ENCODE measurements around the gene RPTN.

The RPTN gene

GRCh38 chr1:152167835-152168534 lies 9.0 kb upstream of the RPTN start:
- H3K36me3 ChIP-seq (ENCODE audit: control insufficient read depth, insufficient read depth, low read length), result no peaks in the 10 kb centered on the region
- DNase-seq (ENCODE audit: extremely low read depth, insufficient read length), result no peak
- no peaks in the 10 kb centered on the region; the same call in 1 of the 2 replicates for H3K27me3 ChIP-seq (replicated peaks; ENCODE audit: control insufficient read depth, insufficient read depth, low read length)
- TF ChIP-seq CTCF (IDR thresholded peaks at IDR 0.05; ENCODE audit: insufficient read depth, low read length, poor library complexity, severe bottlenecking), result no peak
- H3K4me3 ChIP-seq (replicated peaks; ENCODE audit: low read depth, low read length), result no peak overlapping the region

GRCh38 chr1:152166966-152167365 lies 7.9 kb upstream of the RPTN start:
- no peak for DNase-seq (ENCODE audit: extremely low read depth, insufficient read length)
- no peaks in the 10 kb centered on the region for H3K36me3 ChIP-seq (ENCODE audit: control insufficient read depth, insufficient read depth, low read length)
- H3K4me3 ChIP-seq (replicated peaks; ENCODE audit: low read depth, low read length), result no peak overlapping the region
- TF ChIP-seq CTCF (IDR thresholded peaks at IDR 0.05; ENCODE audit: insufficient read depth, low read length, poor library complexity, severe bottlenecking), result no peak
- H3K27me3 ChIP-seq (replicated peaks; ENCODE audit: control insufficient read depth, insufficient read depth, low read length), result no peaks in the 10 kb centered on the region

- no peak for DNase-seq (ENCODE audit: extremely low read depth, insufficient read length)
- no peak for TF ChIP-seq CTCF (IDR thresholded peaks at IDR 0.05; ENCODE audit: insufficient read depth, low read length, poor library complexity, severe bottlenecking)
- no peak overlapping the region for H3K4me3 ChIP-seq (replicated peaks; ENCODE audit: low read depth, low read length)
- no peaks in the 10 kb centered on the region for H3K27me3 ChIP-seq (replicated peaks; ENCODE audit: control insufficient read depth, insufficient read depth, low read length)
- no peaks in the 10 kb centered on the region for H3K36me3 ChIP-seq (ENCODE audit: control insufficient read depth, insufficient read depth, low read length)
Measured at GRCh38 chr1:152165286-152166077, 6.5 kb upstream of the RPTN start.

- H3K36me3 ChIP-seq (ENCODE audit: control insufficient read depth, insufficient read depth, low read length), result no peaks in the 10 kb centered on the region
- H3K4me3 ChIP-seq (replicated peaks; ENCODE audit: low read depth, low read length), result no peak overlapping the region
- no peak for TF ChIP-seq CTCF (IDR thresholded peaks at IDR 0.05; ENCODE audit: insufficient read depth, low read length, poor library complexity, severe bottlenecking)
- no peaks in the 10 kb centered on the region for H3K27me3 ChIP-seq (replicated peaks; ENCODE audit: control insufficient read depth, insufficient read depth, low read length)
- no peak for DNase-seq (ENCODE audit: extremely low read depth, insufficient read length)
Measured at GRCh38 chr1:152164517-152165136, 5.6 kb upstream of the RPTN start.

- Histone ChIP-seq H3K27me3 (replicated peaks; ENCODE audit: control insufficient read depth, insufficient read depth, low read length) (no peaks in the 10 kb centered on the region), H3K4me3 (replicated peaks; ENCODE audit: low read depth, low read length) (no peak overlapping the region), H3K36me3 (ENCODE audit: control insufficient read depth, insufficient read depth, low read length) (no peaks in the 10 kb centered on the region)
- TF ChIP-seq CTCF (IDR thresholded peaks at IDR 0.05; ENCODE audit: insufficient read depth, low read length, poor library complexity, severe bottlenecking), result no peak
- no peak for DNase-seq (ENCODE audit: extremely low read depth, insufficient read length)
Measured at GRCh38 chr1:152162792-152163463, 3.9 kb upstream of the RPTN start.

Data from GM06990 (cell line).